HUES64 (cell line): Measurements from ENCODE around the gene RPS6KA1. TPM values are rescaled to one million over a fixed set of nuclear protein-coding genes. Genes with fewer than 3 reads are reported as not detected.
"Not testable (repeated sequence)": the region's sequence is repeated elsewhere in the genome, so short reads cannot be mapped to it uniquely, and the experiment has no call there.

ENCODE experiments used
- H3K27ac ChIP-seq: 2 replicates; pipeline ENCODE4 v1.7.0; 2013; ENCODE audit warnings: low read depth, low read length, inconsistent platforms
- H3K27me3 ChIP-seq: 2 replicates; pipeline ENCODE4 v1.6.1; 2013; ENCODE audit warnings: mild to moderate bottlenecking, low read length; ENCODE audit not compliant: insufficient read depth
- H3K36me3 ChIP-seq: 2 replicates; pipeline ENCODE4 v1.6.1; 2013; ENCODE audit warnings: mild to moderate bottlenecking, low read length; ENCODE audit not compliant: insufficient read depth
- H3K4me1 ChIP-seq: 2 replicates; pipeline ENCODE4 v1.6.1; 2013; ENCODE audit warnings: mild to moderate bottlenecking, low read length, moderate library complexity; ENCODE audit not compliant: insufficient read depth
- H3K4me3 ChIP-seq: 2 replicates; pipeline ENCODE4 v1.5.1; 2013; ENCODE audit warnings: mild to moderate bottlenecking, low read length, moderate library complexity
- H3K9ac ChIP-seq: 2 replicates; pipeline ENCODE4 v1.6.1; 2013; ENCODE audit warnings: mild to moderate bottlenecking, low read depth, low read length
- H3K9me3 ChIP-seq: 2 replicates; pipeline ENCODE4 v1.6.1; 2013; ENCODE audit warnings: low read depth, low read length; ENCODE audit not compliant: insufficient read depth
- WGBS: fragments of 150-250, 120-280 bp; methylation state at CpG from one replicate; pipeline ENCODE4 v1.1.7; 2013; ENCODE audit warnings: missing lambda C conversion rate; 5-methylcytosine and 5-hydroxymethylcytosine counted together
- polyA plus RNA-seq, 2 experiments: library from polyadenylated mRNA; stranded (reverse); fragments of 50-300 nt; gene quantifications; one replicate each; pipeline ENCODE4 v1.2.3, GENCODE V29; 2013

Gene RPS6KA1
- 28.6 TPM for polyA plus RNA-seq (2013, experiment 1 of 2)
- polyA plus RNA-seq (2013, experiment 2 of 2), result 30.1 TPM

GRCh38 chr1:26529655-26530409 is at the start of gene RPS6KA1:
Gene RPS6KA1, plus strand, starts transcription at chr1:26529761. Its CDS starts 160 bp downstream, at chr1:26529921.
- Histone ChIP-seq H3K9ac (peak within 1 kb of the TSS; percentile 80), H3K4me3 (peak within 1 kb of the TSS; percentile 79), H3K4me1 (peaks cover 20% of the 10 kb centered on the region), H3K36me3 (no peaks in the 10 kb centered on the region), H3K27me3 (no peaks in the 10 kb centered on the region; the same call in 1 of the 2 replicates), H3K9me3 (no peaks in the 10 kb centered on the region), H3K27ac (peak within 1 kb of the TSS; percentile 62; the same call in 1 of the 2 replicates)
- WGBS, result under 1% methylated on average over 86 of the region's 86 CpGs

- Histone ChIP-seq H3K9me3 (no peaks in the 10 kb centered on the region), H3K4me3 (no peak overlapping the region), H3K27ac (no peak overlapping the region), H3K27me3 (no peaks in the 10 kb centered on the region), H3K36me3 (peaks cover 9% of the 10 kb centered on the region; the same call in 1 of the 2 replicates), H3K9ac (no peak overlapping the region), H3K4me1 (no peaks in the 10 kb centered on the region)
- 79% methylated on average over 2 of the region's 2 CpGs for WGBS
These were observed 46.6 kb upstream of the RPS6KA1 start for GRCh38 chr1:26482921-26483320.

- no peaks in the 10 kb centered on the region for H3K9me3 ChIP-seq
- 100% methylated on average over 1 of the region's 2 CpGs for WGBS
- peaks cover 5% of the 10 kb centered on the region; the same call in 1 of the 2 replicates for H3K36me3 ChIP-seq
- H3K27ac ChIP-seq, result no peak overlapping the region
- H3K9ac ChIP-seq, result no peak overlapping the region
- H3K4me1 ChIP-seq, result no peaks in the 10 kb centered on the region
- no peak overlapping the region for H3K4me3 ChIP-seq
- H3K27me3 ChIP-seq, result no peaks in the 10 kb centered on the region
These were observed 45.6 kb upstream of the RPS6KA1 start for GRCh38 chr1:26483980-26484379.

- no peaks in the 10 kb centered on the region for H3K36me3 ChIP-seq
- no peak overlapping the region for H3K9ac ChIP-seq
- no peaks in the 10 kb centered on the region for H3K4me1 ChIP-seq
- WGBS, result 83% methylated on average over 4 of the region's 4 CpGs
- no peak overlapping the region for H3K27ac ChIP-seq
- H3K9me3 ChIP-seq, result no peaks in the 10 kb centered on the region
- H3K4me3 ChIP-seq, result no peak overlapping the region
- no peaks in the 10 kb centered on the region for H3K27me3 ChIP-seq
These were observed 39.4 kb upstream of the RPS6KA1 start for GRCh38 chr1:26490155-26490554.

- no peaks in the 10 kb centered on the region for H3K4me1 ChIP-seq
- no peak overlapping the region for H3K27ac ChIP-seq
- H3K9me3 ChIP-seq, result no peaks in the 10 kb centered on the region
- 92% methylated on average over 2 of the region's 3 CpGs for WGBS
- H3K27me3 ChIP-seq, result no peaks in the 10 kb centered on the region
- no peak overlapping the region for H3K4me3 ChIP-seq
- no peaks in the 10 kb centered on the region for H3K36me3 ChIP-seq
- H3K9ac ChIP-seq, result no peak overlapping the region
These were observed 36.3 kb upstream of the RPS6KA1 start for GRCh38 chr1:26493267-26493666.

- no peaks in the 10 kb centered on the region for H3K36me3 ChIP-seq
- H3K27ac ChIP-seq, result no peak overlapping the region
- H3K9me3 ChIP-seq, result no peaks in the 10 kb centered on the region
- H3K4me3 ChIP-seq, result no peak overlapping the region
- H3K27me3 ChIP-seq, result no peaks in the 10 kb centered on the region
- WGBS, result 94% methylated on average over 3 of the region's 3 CpGs
- H3K9ac ChIP-seq, result no peak overlapping the region
- no peaks in the 10 kb centered on the region for H3K4me1 ChIP-seq
These were observed 35.6 kb upstream of the RPS6KA1 start for GRCh38 chr1:26493938-26494337.

- no peaks in the 10 kb centered on the region for H3K27me3 ChIP-seq
- H3K9ac ChIP-seq, result no peak overlapping the region
- H3K27ac ChIP-seq, result no peak overlapping the region
- 82% methylated on average over 4 of the region's 4 CpGs for WGBS
- H3K4me3 ChIP-seq, result no peak overlapping the region
- no peaks in the 10 kb centered on the region for H3K4me1 ChIP-seq
- no peaks in the 10 kb centered on the region for H3K9me3 ChIP-seq
- no peaks in the 10 kb centered on the region for H3K36me3 ChIP-seq
These were observed 32.7 kb upstream of the RPS6KA1 start for GRCh38 chr1:26496861-26497260.

- Histone ChIP-seq H3K4me1 (no peaks in the 10 kb centered on the region), H3K4me3 (no peak overlapping the region), H3K27ac (no peak overlapping the region), H3K36me3 (no peaks in the 10 kb centered on the region), H3K27me3 (no peaks in the 10 kb centered on the region), H3K9me3 (no peaks in the 10 kb centered on the region), H3K9ac (no peak overlapping the region)
- 92% methylated on average over 7 of the region's 7 CpGs for WGBS
These were observed 30.7 kb upstream of the RPS6KA1 start for GRCh38 chr1:26498894-26499293.

GRCh38 chr1:26500488-26501175 is 28.9 kb upstream of the RPS6KA1 start:
- peak overlapping the region; percentile 82 for H3K9ac ChIP-seq
- WGBS, result under 1% methylated on average over 74 of the region's 74 CpGs
- no peaks in the 10 kb centered on the region for H3K27me3 ChIP-seq

GRCh38 chr1:26510711-26511110 is 18.9 kb upstream of the RPS6KA1 start:
- H3K9ac ChIP-seq, H3K27me3 ChIP-seq, H3K4me3 ChIP-seq, H3K36me3 ChIP-seq, H3K9me3 ChIP-seq, H3K27ac ChIP-seq, H3K4me1 ChIP-seq: not testable (repeated sequence)
- 90% methylated on average over 1 of the region's 2 CpGs for WGBS

More at GRCh38 chr1:26500488-26501175, 28.9 kb upstream of the RPS6KA1 start:
- Histone ChIP-seq H3K36me3 (no peaks in the 10 kb centered on the region), H3K4me1 (no peaks in the 10 kb centered on the region), H3K27ac (peak overlapping the region; percentile 80), H3K4me3 (peak overlapping the region; percentile 85), H3K9me3 (no peaks in the 10 kb centered on the region)

- not testable (repeated sequence) for H3K9me3 ChIP-seq, H3K27ac ChIP-seq, H3K9ac ChIP-seq, H3K27me3 ChIP-seq, H3K36me3 ChIP-seq, H3K4me1 ChIP-seq, H3K4me3 ChIP-seq
- WGBS, result 93% methylated on average over 4 of the region's 4 CpGs
These were observed 13.7 kb upstream of the RPS6KA1 start for GRCh38 chr1:26515836-26516235.
